Hematopoietic multipotent progenitor cell treated with erythropoietin and hydrocortisone succinate and interleukin-3 and kit ligand, for 8 days (in vitro differentiated cells): Measurements from ENCODE around the gene UBE2U.
"Not testable (repeated sequence)": the region's sequence is repeated elsewhere in the genome, so short reads cannot be mapped to it uniquely, and the experiment has no call there.

Experiments
- DNase-seq: peaks from one replicate; pipeline ENCODE4 v3.0.0-alpha.2; 2015

UBE2U gene

GRCh38 chr1:64194168-64195080 lies 9.0 kb upstream of the UBE2U start:
- DNase-seq = no peak

- DNase-seq = no peak
These were observed 8.4 kb upstream of the UBE2U start for GRCh38 chr1:64195081-64195395.

- DNase-seq = no peak
These were observed 7.2 kb upstream of the UBE2U start for GRCh38 chr1:64196074-64196870.

GRCh38 chr1:64197076-64197475 lies 6.3 kb upstream of the UBE2U start:
- no peak for DNase-seq

GRCh38 chr1:64199154-64199553 lies 4.3 kb upstream of the UBE2U start:
- DNase-seq = no peak

GRCh38 chr1:64200064-64200463 lies 3.4 kb upstream of the UBE2U start:
- no peak for DNase-seq

GRCh38 chr1:64209221-64209620 lies 5.8 kb downstream of the UBE2U start:
- no peak for DNase-seq

- no peak for DNase-seq
These were observed 8.6 kb downstream of the UBE2U start for GRCh38 chr1:64212031-64212430.

- DNase-seq = no peak
These were observed 12.2 kb downstream of the UBE2U start for GRCh38 chr1:64215576-64215975.

- no peak for DNase-seq
These were observed 16.8 kb downstream of the UBE2U start for GRCh38 chr1:64220241-64220640.

- peak; percentile 20 for DNase-seq
These were observed 20.1 kb downstream of the UBE2U start for GRCh38 chr1:64223329-64224151.

GRCh38 chr1:64224236-64224635 lies 20.8 kb downstream of the UBE2U start:
- DNase-seq = not testable (repeated sequence)

GRCh38 chr1:64228167-64228957 lies 24.9 kb downstream of the UBE2U start:
- DNase-seq = no peak

- no peak for DNase-seq
These were observed 25.9 kb downstream of the UBE2U start for GRCh38 chr1:64229307-64229706.

- no peak for DNase-seq
These were observed 27.7 kb downstream of the UBE2U start for GRCh38 chr1:64231153-64231552.

GRCh38 chr1:64231654-64232053 lies 28.2 kb downstream of the UBE2U start:
- no peak for DNase-seq

GRCh38 chr1:64234714-64235113 lies 31.3 kb downstream of the UBE2U start:
- no peak for DNase-seq

- DNase-seq = no peak
These were observed 31.8 kb downstream of the UBE2U start for GRCh38 chr1:64235181-64235580.

GRCh38 chr1:64235910-64236309 lies 32.5 kb downstream of the UBE2U start:
- DNase-seq = no peak

- DNase-seq = no peak
These were observed 33.1 kb downstream of the UBE2U start for GRCh38 chr1:64236541-64236954.

- DNase-seq = not testable (repeated sequence)
These were observed 36.1 kb downstream of the UBE2U start for GRCh38 chr1:64239519-64239918.

GRCh38 chr1:64240206-64240605 lies 36.8 kb downstream of the UBE2U start:
- no peak for DNase-seq
